ENCODE data around the gene MAP4K4.

MAP4K4 gene

DNA sequence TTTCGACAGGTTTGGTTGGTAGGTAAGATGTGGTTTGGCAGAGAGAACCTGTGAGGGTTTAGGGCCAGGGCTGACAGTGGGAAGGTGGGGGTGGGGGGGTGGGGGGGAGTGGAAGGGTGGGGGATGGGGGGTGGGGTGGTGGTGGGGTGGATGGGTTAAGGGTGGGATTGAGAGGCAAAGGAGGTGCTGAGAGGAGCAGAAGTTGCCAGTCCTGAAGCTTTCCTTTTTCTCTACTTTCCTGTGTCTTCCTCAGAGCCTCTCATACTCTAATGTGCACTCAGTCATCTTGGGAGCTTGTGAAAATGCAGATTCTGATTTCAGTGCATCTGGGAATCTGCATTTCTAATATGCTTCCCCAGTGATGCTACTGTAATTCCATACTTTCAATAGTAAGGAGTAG lies 21.0 kb downstream of the MAP4K4 start:
- intact Hi-C loops (cut with DNase I; ENCODE audit: low total_unique reads) = no loop called here
- TF ChIP-seq, protein P1, sequence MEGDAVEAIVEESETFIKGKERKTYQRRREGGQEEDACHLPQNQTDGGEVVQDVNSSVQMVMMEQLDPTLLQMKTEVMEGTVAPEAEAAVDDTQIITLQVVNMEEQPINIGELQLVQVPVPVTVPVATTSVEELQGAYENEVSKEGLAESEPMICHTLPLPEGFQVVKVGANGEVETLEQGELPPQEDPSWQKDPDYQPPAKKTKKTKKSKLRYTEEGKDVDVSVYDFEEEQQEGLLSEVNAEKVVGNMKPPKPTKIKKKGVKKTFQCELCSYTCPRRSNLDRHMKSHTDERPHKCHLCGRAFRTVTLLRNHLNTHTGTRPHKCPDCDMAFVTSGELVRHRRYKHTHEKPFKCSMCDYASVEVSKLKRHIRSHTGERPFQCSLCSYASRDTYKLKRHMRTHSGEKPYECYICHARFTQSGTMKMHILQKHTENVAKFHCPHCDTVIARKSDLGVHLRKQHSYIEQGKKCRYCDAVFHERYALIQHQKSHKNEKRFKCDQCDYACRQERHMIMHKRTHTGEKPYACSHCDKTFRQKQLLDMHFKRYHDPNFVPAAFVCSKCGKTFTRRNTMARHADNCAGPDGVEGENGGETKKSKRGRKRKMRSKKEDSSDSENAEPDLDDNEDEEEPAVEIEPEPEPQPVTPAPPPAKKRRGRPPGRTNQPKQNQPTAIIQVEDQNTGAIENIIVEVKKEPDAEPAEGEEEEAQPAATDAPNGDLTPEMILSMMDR (IDR thresholded peaks at IDR 0.05) = no peak
- peaks cover 0 to 54% (median 11%) of the 10 kb centered on the region in 4 donors for H3K4me1 ChIP-seq
- no peak overlapping the region for H3K4me3 ChIP-seq
- DNase-seq = no peak
- no peaks in the 10 kb centered on the region for H3K9me3 ChIP-seq
- H3K36me3 ChIP-seq = no peaks in the 10 kb centered on the region
- H3K27ac ChIP-seq = no peak overlapping the region
- H3K27me3 ChIP-seq = no peaks in the 10 kb centered on the region

DNA sequence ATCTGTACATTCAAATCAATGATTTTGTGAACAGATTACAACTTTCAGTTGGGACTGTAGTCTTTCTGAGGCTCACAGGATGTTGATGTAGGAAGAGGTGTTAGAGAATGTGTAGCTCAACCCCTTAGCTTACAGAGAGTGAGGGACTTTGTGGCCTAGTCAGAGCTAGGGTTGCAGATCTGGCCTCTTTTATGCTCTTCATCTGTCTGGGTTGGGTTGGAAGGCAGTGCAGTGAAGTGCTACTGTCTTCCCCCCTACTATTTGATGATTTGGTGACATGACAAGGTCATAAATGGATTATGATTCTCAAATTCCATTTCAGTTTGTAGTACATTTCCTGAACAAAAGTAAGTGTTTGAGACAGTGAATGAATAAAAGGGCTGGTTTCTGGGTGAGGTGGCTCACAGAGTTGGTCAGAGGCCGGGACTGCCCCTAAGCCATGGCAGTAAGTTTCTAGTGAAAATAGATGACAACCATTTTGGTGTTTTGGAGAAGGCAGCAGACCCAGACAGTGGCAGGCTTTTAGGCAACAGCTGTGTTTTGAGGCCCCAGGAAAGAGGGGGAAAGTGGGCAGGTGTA lies 21.6 kb downstream of the MAP4K4 start:
- Histone ChIP-seq H3K27me3 (no peaks in the 10 kb centered on the region), H3K4me3 (no peak overlapping the region), H3K4me1 (peaks cover 0 to 57% (median 15%) of the 10 kb centered on the region in 4 donors), H3K9me3 (no peaks in the 10 kb centered on the region), H3K27ac (no peak overlapping the region), H3K36me3 (no peaks in the 10 kb centered on the region)
- DNase-seq = no peak
- intact Hi-C loops (cut with DNase I; ENCODE audit: low total_unique reads) = no loop called here
- TF ChIP-seq, protein P1 (IDR thresholded peaks at IDR 0.05) = no peak

DNA sequence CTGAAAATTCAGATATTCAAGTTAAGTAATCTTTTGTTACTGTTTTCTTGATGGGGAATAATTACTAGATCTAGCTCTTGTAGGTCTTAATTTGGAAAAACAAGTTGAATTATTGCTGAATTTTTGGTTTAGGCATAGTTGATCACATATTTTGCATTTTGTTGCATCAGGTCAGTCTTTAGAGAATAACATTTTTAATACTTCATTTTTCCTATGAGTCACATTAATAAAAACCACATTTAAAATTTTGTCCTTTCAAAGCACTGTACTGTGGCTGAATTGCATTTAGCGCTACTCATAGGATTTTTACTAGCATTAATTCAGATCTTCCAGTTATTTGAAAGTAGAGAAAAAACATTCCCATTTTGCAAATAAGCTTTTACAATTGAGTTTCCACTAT lies 23.2 kb downstream of the MAP4K4 start:
- Histone ChIP-seq H3K36me3 (no peaks in the 10 kb centered on the region), H3K27me3 (no peaks in the 10 kb centered on the region), H3K27ac (no peak overlapping the region), H3K4me1 (peaks cover 0 to 61% (median 20%) of the 10 kb centered on the region in 4 donors), H3K4me3 (no peak overlapping the region), H3K9me3 (no peaks in the 10 kb centered on the region)
- intact Hi-C loops (cut with DNase I; ENCODE audit: low total_unique reads) = no loop called here
- DNase-seq = no peak
- TF ChIP-seq, protein P1 (IDR thresholded peaks at IDR 0.05) = no peak

GRCh38 chr2:101722864-101723263 lies 25.4 kb downstream of the MAP4K4 start:
- peaks cover 0 to 76% (median 25%) of the 10 kb centered on the region in 4 donors for H3K4me1 ChIP-seq
- H3K27me3 ChIP-seq = no peaks in the 10 kb centered on the region
- no peak overlapping the region for H3K27ac ChIP-seq
- H3K4me3 ChIP-seq = no peak overlapping the region
- DNase-seq = no peak
- TF ChIP-seq, protein P1 (IDR thresholded peaks at IDR 0.05) = no peak
- intact Hi-C loops (cut with DNase I; ENCODE audit: low total_unique reads) = no loop called here
- H3K9me3 ChIP-seq = no peaks in the 10 kb centered on the region
- H3K36me3 ChIP-seq = no peaks in the 10 kb centered on the region

DNA sequence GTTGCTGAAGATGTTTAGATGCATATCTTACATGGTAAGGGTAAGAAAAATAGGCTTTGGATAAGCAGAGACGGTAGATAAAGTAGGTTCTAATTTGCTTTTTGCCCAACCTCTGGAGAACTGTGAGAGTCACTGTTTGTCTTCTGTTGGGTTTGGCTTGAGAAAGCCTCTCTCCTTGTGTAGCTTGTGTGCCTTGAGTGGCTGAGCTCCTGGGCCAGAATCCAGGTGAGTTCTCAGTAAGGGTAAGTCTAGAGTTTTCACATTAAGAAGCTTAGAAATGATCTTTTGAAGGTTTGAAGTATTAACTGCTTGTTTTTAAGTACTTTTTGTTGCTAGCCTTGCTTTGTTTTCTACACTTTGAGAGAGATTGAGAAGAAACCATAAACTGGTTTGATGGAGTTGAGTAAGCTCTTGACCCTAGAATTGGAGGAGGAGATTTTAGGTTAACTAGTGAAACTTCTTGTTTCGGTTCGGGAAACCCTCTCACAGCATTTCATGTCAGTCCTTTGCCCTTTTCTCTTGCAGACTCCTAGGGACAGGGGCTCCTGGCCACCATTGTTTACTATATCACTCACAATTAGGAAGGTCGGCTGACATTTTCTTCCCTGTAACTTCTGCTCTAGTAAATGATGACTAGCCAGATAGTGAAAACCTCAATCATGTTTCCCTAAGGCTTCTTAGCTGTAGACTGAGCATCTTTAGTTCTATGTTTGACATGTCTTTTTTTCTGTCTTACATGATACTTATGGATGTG lies 26.0 kb downstream of the MAP4K4 start:
- no peak for DNase-seq
- Histone ChIP-seq H3K36me3 (no peaks in the 10 kb centered on the region), H3K4me3 (no peak overlapping the region), H3K4me1 (peaks cover 0 to 76% (median 25%) of the 10 kb centered on the region in 4 donors), H3K27ac (no peak overlapping the region), H3K9me3 (no peaks in the 10 kb centered on the region), H3K27me3 (no peaks in the 10 kb centered on the region)
- TF ChIP-seq, protein P1 (IDR thresholded peaks at IDR 0.05) = no peak
- intact Hi-C loops (cut with DNase I; ENCODE audit: low total_unique reads) = no loop called here
